ENCODE data around the gene PACRG. TPM values are rescaled to one million over a fixed set of nuclear protein-coding genes. Genes with fewer than 3 reads are reported as not detected.

PACRG gene
- total RNA-seq, 2 experiments from 2014 or later, result not detected

GRCh38 chr6:162825597-162825996 lies 97.8 kb downstream of the PACRG start:
- H3K9me3 ChIP-seq (ENCODE audit: low read length), result no peaks in the 10 kb centered on the region
- TF ChIP-seq EZH2phosphoT487 (IDR thresholded peaks at IDR 0.05; ENCODE audit: borderline replicate concordance, low read depth, low read length), result no peak
- no peaks in the 10 kb centered on the region for H3K79me2 ChIP-seq (ENCODE audit: insufficient read depth, low read depth, low read length)
- no peak overlapping the region for H3K4me3 ChIP-seq (ENCODE audit: low read depth, low read length, poor library complexity, severe bottlenecking)
- no peaks in the 10 kb centered on the region for H3K9me2 ChIP-seq (ENCODE audit: insufficient read depth, low read length)
- no peak overlapping the region for H2AFZ ChIP-seq (ENCODE audit: low read length)
- no peak overlapping the region for H3K4me2 ChIP-seq (ENCODE audit: low read length)
- ChIA-PET CTCF (ENCODE audit: unreplicated experiment) (no interaction called here), POLR2A (interaction anchor here (0.6 kb wide), 1 partner anchor 9 kb away, joined by 3 read pairs; no protein-coding TSS in a partner anchor)
- DNase-seq (ENCODE audit: low spot score), result no peak
- H3K27ac ChIP-seq (ENCODE audit: low read depth, low read length, poor library complexity, severe bottlenecking), result no peak overlapping the region
- H3K36me3 ChIP-seq (ENCODE audit: insufficient read depth, low read length), result no peaks in the 10 kb centered on the region
- H4K20me1 ChIP-seq (ENCODE audit: insufficient read depth, low read length), result no peaks in the 10 kb centered on the region
- intact Hi-C loops (cut with micrococcal nuclease; ENCODE audit: unreplicated experiment), result no loop called here
- BruUV-seq (replicated peaks), result no TSS peak
- H3K4me1 ChIP-seq (ENCODE audit: insufficient read depth, low read length, poor library complexity, severe bottlenecking), result no peaks in the 10 kb centered on the region

- intact Hi-C loops (cut with micrococcal nuclease; ENCODE audit: unreplicated experiment), result no loop called here
- H3K27ac ChIP-seq (ENCODE audit: low read depth, low read length, poor library complexity, severe bottlenecking), result no peak overlapping the region
- no peak overlapping the region for H3K4me3 ChIP-seq (ENCODE audit: low read depth, low read length, poor library complexity, severe bottlenecking)
- no peaks in the 10 kb centered on the region for H3K36me3 ChIP-seq (ENCODE audit: insufficient read depth, low read length)
- CTCF ChIA-PET (ENCODE audit: unreplicated experiment), result no interaction called here
- DNase-seq (ENCODE audit: low spot score), result no peak
- TF ChIP-seq EZH2phosphoT487 (IDR thresholded peaks at IDR 0.05; ENCODE audit: borderline replicate concordance, low read depth, low read length), result no peak
- TF ChIP-seq CTCF (conservative IDR thresholded peaks at IDR 0.05; ENCODE audit: low read length), result no peak
- no peaks in the 10 kb centered on the region for H3K4me1 ChIP-seq (ENCODE audit: insufficient read depth, low read length, poor library complexity, severe bottlenecking)
- POLR2A ChIA-PET, result no interaction called here
- H3K79me2 ChIP-seq (ENCODE audit: insufficient read depth, low read depth, low read length), result no peaks in the 10 kb centered on the region
- no peak overlapping the region for H3K4me2 ChIP-seq (ENCODE audit: low read length)
- no TSS peak for BruUV-seq (replicated peaks)
- H4K20me1 ChIP-seq (ENCODE audit: insufficient read depth, low read length), result no peaks in the 10 kb centered on the region
- no peak overlapping the region for H2AFZ ChIP-seq (ENCODE audit: low read length)
- no peaks in the 10 kb centered on the region for H3K9me2 ChIP-seq (ENCODE audit: insufficient read depth, low read length)
- no peaks in the 10 kb centered on the region for H3K9me3 ChIP-seq (ENCODE audit: low read length)
Measured at GRCh38 chr6:162829013-162829742, 101.4 kb downstream of the PACRG start.

- H3K9me2 ChIP-seq (ENCODE audit: insufficient read depth, low read length), result no peaks in the 10 kb centered on the region
- TF ChIP-seq EZH2phosphoT487 (IDR thresholded peaks at IDR 0.05; ENCODE audit: borderline replicate concordance, low read depth, low read length), result no peak
- TF ChIP-seq CTCF (conservative IDR thresholded peaks at IDR 0.05; ENCODE audit: low read length), result no peak
- no peaks in the 10 kb centered on the region for H4K20me1 ChIP-seq (ENCODE audit: insufficient read depth, low read length)
- no peak overlapping the region for H3K4me3 ChIP-seq (ENCODE audit: low read depth, low read length, poor library complexity, severe bottlenecking)
- no peaks in the 10 kb centered on the region for H3K79me2 ChIP-seq (ENCODE audit: insufficient read depth, low read depth, low read length)
- ChIA-PET POLR2A (interaction anchor here (0.5 kb wide), 1 partner anchor 424 kb away, joined by 3 read pairs; no protein-coding TSS in a partner anchor), CTCF (ENCODE audit: unreplicated experiment) (no interaction called here)
- H3K4me1 ChIP-seq (ENCODE audit: insufficient read depth, low read length, poor library complexity, severe bottlenecking), result no peaks in the 10 kb centered on the region
- H3K4me2 ChIP-seq (ENCODE audit: low read length), result no peak overlapping the region
- H2AFZ ChIP-seq (ENCODE audit: low read length), result no peak overlapping the region
- intact Hi-C loops (cut with micrococcal nuclease; ENCODE audit: unreplicated experiment), result no loop called here
- no TSS peak for BruUV-seq (replicated peaks)
- no peak for DNase-seq (ENCODE audit: low spot score)
- no peaks in the 10 kb centered on the region for H3K36me3 ChIP-seq (ENCODE audit: insufficient read depth, low read length)
- no peak overlapping the region for H3K27ac ChIP-seq (ENCODE audit: low read depth, low read length, poor library complexity, severe bottlenecking)
- H3K9me3 ChIP-seq (ENCODE audit: low read length), result no peaks in the 10 kb centered on the region
Measured at GRCh38 chr6:162833776-162834175, 106.0 kb downstream of the PACRG start.

All from OCI-LY7 (cell line).